GM12878 (cell line): ENCODE results near the gene CKAP2.

ENCODE experiments used
- ASH2L ChIP-seq: fragments of 300-600, 200-600 bp; sonication (generic); IDR thresholded peaks from 2 replicates; pipeline ENCODE4 v1.6.1; 2017; ENCODE audit warnings: low read depth, mild to moderate bottlenecking, borderline replicate concordance
- BCLAF1 ChIP-seq: fragments of 450-650 bp; IDR thresholded peaks from 2 replicates; pipeline ENCODE4 v1.6.1; 2017; ENCODE audit warnings: antibody characterized with exemption, mild to moderate bottlenecking, moderate library complexity
- CTCF ChIP-seq, 3 experiments: IDR thresholded peaks in 2 of 3; conservative IDR thresholded peaks in 1 of 3; 2 replicates each; pipeline ENCODE4 v1.5.1; 2011; ENCODE audit warnings: low read depth in 3 of 3, low read length in 3 of 3, mild to moderate bottlenecking in 3 of 3, control low read depth in 2 of 3, moderate library complexity in 2 of 3, inconsistent platforms in 1 of 3, mixed read lengths in 1 of 3; ENCODE audit not compliant: control insufficient read depth in 2 of 3, insufficient read depth in 1 of 3; ENCODE audit errors: extremely low read depth in 1 of 3
- EP300 ChIP-seq, 2 experiments: fragments of 150-350 bp in 1 of 2; IDR thresholded peaks; 2 replicates each; pipeline ENCODE4 v1.6.1; 2011 to 2012; ENCODE audit warnings: low read depth in 2 of 2, low read length in 2 of 2, borderline replicate concordance in 1 of 2, improper control_type of control experiment in 1 of 2, inconsistent platforms in 1 of 2; ENCODE audit not compliant: control insufficient read depth in 1 of 2
- HDAC2 ChIP-seq: fragments of 200-600 bp; sonication (generic); IDR thresholded peaks from 2 replicates; pipeline ENCODE4 v1.6.1; 2017
- HDAC6 ChIP-seq: fragments of 200-600 bp; sonication (generic); IDR thresholded peaks from one replicate; pipeline ENCODE4 v1.8.0; 2017; ENCODE audit warnings: antibody characterized with exemption; ENCODE audit not compliant: unreplicated experiment
- JUND ChIP-seq: IDR thresholded peaks from 2 replicates; pipeline ENCODE4 v1.6.1; 2012; ENCODE audit warnings: low read depth, mild to moderate bottlenecking, low read length, improper control_type of control experiment, moderate library complexity
- KLF5 ChIP-seq: fragments of 450-650 bp; IDR thresholded peaks from 2 replicates; pipeline ENCODE4 v1.6.1; 2014; ENCODE audit warnings: mild to moderate bottlenecking; ENCODE audit not compliant: partially characterized antibody
- POLR2A ChIP-seq: IDR thresholded peaks from 2 replicates; pipeline ENCODE4 v1.6.1; 2011; ENCODE audit warnings: low read depth, mild to moderate bottlenecking, low read length
- POLR2AphosphoS5 ChIP-seq: IDR thresholded peaks from 2 replicates; pipeline ENCODE4 v1.6.1; 2011; ENCODE audit warnings: mild to moderate bottlenecking, low read length, inconsistent platforms
- SKIL ChIP-seq: fragments of 450-650 bp; IDR thresholded peaks from 2 replicates; pipeline ENCODE4 v1.6.1; 2017; ENCODE audit warnings: mild to moderate bottlenecking, low read depth, inconsistent platforms; ENCODE audit not compliant: poor library complexity, severe bottlenecking
- TCF12 ChIP-seq: IDR thresholded peaks from 2 replicates; pipeline ENCODE4 v1.6.1; 2011; ENCODE audit warnings: low read depth, mild to moderate bottlenecking, low read length
- ZNF384 ChIP-seq: IDR thresholded peaks from 2 replicates; pipeline ENCODE4 v1.6.1; 2012; ENCODE audit warnings: low read depth, mild to moderate bottlenecking, low read length, improper control_type of control experiment, borderline replicate concordance
- TF ChIP-seq, protein P1 (sequence below): IDR thresholded peaks from 2 replicates; pipeline ENCODE4 v1.6.1; 2011; ENCODE audit warnings: borderline replicate concordance, low read depth, mild to moderate bottlenecking, moderate library complexity, mixed read lengths, low read length; ENCODE audit not compliant: insufficient read depth; ENCODE audit errors: extremely low read length

DNA sequence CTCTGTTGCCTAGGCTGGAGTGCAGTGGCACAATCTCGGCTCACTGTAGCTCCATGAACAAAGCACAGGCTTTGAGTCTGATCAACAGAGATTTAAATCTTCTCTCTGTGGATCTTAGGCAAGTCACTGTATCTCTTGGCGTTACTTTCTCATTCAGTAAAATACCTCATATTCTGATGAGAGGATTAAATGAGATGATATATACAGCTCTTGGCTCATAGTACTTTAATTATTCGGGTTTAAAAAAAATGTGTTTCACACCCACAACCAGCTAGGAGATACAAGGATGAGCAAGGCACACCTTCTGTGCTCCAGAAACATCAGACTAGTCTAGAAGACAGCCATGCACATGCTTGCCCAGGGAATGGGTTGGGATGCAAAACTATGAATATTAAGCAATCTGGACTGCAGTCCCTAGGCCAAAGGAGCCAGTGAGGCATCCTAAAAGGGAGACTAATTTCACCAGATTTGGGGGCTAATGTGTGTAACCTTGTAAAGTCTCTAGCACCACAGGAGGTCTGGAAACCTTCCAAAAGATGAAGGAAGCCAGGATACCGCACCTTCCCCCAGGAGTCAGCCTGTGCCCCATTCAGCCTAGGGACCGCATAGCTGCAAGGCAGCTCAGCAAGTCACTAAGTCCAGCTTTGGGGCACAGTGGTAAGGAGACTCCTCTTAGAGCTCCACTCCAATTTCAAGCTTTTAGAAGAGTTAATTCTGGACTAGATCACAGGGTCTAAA, 7.3 kb upstream of the CKAP2 start:
- no peak for TF ChIP-seq HDAC2
- TF ChIP-seq, protein P1, sequence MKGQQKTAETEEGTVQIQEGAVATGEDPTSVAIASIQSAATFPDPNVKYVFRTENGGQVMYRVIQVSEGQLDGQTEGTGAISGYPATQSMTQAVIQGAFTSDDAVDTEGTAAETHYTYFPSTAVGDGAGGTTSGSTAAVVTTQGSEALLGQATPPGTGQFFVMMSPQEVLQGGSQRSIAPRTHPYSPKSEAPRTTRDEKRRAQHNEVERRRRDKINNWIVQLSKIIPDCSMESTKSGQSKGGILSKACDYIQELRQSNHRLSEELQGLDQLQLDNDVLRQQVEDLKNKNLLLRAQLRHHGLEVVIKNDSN, result no peak
- no peak for TF ChIP-seq BCLAF1
- no peak for TF ChIP-seq POLR2AphosphoS5
- no peak for TF ChIP-seq ZNF384
- TF ChIP-seq SKIL, result no peak
- TF ChIP-seq HDAC6, result no peak
- TF ChIP-seq JUND, result no peak
- no peak for TF ChIP-seq KLF5
- no peak for TF ChIP-seq CTCF (IDR thresholded peaks at IDR 0.05 in 2 of 3, conservative IDR thresholded peaks at IDR 0.05 in 1 of 3; ENCODE audit: control insufficient read depth in 2 of 3, extremely low read depth in 1 of 3, insufficient read depth in 1 of 3, low read depth in 3 of 3, low read length in 3 of 3)
- no peak for TF ChIP-seq TCF12
- no peak for TF ChIP-seq POLR2A
- TF ChIP-seq ASH2L, result no peak
- no peak for TF ChIP-seq EP300 (IDR thresholded peaks at IDR 0.05; ENCODE audit: borderline replicate concordance in 1 of 2, control insufficient read depth in 1 of 2, low read depth in 2 of 2, low read length in 2 of 2)
